ENCODE measurements around the gene ZDHHC22.

DNA sequence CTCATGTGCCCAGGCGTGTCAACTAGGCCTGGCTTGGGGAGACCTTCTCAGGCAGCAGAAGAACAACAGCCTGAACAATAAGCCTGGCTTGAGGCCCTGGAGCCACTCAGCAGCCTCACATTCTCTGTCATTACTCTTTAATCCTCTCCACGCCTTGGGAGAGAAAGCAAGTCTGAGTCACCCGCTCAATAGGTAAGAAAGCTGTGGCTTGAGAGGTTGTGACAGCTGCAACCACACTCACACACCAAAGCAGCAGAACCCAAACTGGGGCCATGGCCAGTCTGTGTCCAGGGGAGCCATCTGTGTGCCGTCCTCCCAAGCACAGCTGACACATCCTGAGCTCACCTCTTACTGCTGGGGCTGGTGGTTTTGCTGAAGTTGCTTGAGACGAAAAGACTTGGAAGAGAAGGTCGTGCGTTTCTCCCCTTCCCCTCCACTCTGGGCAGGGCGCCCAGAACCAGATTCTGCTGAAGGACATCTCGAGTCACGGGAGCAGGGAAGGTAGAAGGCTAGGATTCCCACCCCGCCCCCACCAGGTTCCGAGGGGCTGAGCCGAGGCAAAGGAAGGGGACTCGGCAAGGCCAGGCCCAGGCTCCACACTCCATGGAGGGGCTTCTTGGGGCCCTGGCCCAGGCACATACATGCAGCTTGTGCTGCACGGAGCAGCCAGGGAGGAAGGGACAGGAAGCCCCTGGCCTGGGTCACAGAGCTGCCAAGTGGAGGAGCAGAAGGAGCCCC is 45.5 kb upstream of the ZDHHC22 start:
- TF ChIP-seq, protein P1, sequence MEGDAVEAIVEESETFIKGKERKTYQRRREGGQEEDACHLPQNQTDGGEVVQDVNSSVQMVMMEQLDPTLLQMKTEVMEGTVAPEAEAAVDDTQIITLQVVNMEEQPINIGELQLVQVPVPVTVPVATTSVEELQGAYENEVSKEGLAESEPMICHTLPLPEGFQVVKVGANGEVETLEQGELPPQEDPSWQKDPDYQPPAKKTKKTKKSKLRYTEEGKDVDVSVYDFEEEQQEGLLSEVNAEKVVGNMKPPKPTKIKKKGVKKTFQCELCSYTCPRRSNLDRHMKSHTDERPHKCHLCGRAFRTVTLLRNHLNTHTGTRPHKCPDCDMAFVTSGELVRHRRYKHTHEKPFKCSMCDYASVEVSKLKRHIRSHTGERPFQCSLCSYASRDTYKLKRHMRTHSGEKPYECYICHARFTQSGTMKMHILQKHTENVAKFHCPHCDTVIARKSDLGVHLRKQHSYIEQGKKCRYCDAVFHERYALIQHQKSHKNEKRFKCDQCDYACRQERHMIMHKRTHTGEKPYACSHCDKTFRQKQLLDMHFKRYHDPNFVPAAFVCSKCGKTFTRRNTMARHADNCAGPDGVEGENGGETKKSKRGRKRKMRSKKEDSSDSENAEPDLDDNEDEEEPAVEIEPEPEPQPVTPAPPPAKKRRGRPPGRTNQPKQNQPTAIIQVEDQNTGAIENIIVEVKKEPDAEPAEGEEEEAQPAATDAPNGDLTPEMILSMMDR (IDR thresholded peaks at IDR 0.05): no peak
- no peak for TF ChIP-seq POLR2A (IDR thresholded peaks at IDR 0.05)
- TF ChIP-seq POLR2AphosphoS5 (IDR thresholded peaks at IDR 0.05): no peak
- no peak for TF ChIP-seq EP300 (IDR thresholded peaks at IDR 0.05)

Data from stomach (tissue), 4 donors.